ENCODE data around the gene WNK1.

WNK1 gene

DNA sequence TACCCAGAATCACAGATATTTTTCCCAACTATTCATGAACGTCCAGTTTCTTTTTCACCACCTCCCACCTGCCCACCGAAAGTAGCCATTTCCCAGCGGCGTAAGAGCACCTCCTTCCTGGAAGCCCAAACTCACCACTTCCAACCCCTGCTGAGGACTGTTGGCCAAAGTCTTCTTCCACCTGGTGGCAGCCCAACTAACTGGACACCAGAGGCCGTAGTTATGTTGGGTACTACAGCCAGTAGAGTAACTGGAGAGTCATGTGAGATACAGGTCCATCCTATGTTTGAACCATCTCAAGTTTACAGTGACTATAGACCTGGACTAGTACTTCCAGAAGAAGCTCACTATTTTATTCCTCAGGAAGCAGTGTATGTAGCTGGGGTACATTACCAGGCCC is 115.5 kb downstream of the WNK1 start:
- no peak for DNase-seq

DNA sequence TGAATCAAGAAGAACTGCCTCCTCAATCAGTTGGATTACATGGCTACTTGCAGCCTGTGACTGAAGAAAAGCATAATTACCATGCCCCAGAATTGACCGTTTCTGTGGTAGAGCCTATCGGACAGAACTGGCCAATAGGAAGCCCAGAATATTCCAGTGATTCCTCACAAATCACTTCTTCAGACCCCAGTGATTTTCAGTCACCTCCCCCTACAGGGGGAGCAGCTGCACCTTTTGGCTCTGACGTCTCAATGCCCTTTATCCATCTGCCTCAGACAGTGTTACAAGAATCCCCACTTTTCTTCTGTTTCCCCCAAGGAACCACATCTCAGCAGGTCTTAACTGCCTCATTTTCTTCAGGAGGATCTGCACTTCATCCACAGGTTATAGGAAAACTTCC is 116.3 kb downstream of the WNK1 start:
- DNase-seq: no peak

DNA sequence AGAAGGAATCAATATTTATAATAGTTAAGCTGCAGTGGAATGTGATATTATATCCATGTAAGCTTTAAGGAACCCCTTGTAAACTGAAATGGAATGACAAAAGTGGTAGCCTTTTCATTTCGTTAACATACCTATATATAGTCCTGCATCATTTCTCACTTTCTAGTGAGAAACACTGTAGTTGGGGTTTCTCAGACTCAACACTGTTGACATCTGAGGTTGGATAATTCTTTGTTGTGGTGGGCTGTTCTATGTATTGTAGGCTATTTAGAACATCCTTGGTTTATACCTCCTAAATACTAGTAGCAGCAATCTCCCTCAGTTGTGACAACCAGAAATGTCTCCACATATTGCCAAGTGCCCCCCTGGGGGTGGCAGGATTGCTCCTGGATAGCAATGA is 118.0 kb downstream of the WNK1 start:
- DNase-seq: no peak

DNA sequence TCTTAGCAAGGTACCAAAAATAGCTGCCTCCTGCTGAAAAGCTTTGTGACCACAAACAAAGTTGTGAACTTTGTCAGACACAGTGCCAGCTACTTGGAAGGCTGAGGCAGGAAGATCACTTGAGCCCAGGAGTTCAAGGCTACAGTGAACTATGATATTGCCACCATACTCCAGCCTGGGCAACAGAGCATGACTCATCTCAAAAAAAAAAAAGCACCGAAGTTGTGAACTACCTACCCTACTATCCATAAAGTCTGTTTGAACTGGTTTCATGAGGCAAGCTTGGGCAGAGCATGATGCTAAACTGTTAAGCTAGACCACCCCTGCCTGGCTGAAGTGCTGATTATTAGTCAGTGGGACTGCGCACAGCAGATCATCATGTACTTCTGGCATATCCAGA is 121.6 kb downstream of the WNK1 start:
- DNase-seq: no peak

DNA sequence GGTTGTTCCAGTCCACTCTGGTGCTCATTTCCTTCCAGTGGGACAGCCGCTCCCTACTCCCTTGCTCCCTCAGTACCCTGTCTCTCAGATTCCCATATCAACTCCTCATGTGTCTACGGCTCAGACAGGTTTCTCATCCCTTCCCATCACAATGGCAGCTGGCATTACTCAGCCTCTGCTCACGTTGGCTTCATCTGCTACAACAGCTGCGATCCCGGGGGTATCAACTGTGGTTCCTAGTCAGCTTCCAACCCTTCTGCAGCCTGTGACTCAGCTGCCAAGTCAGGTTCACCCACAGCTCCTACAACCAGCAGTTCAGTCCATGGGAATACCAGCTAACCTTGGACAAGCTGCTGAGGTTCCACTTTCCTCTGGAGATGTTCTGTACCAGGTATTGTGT is 127.3 kb downstream of the WNK1 start:
- DNase-seq: no peak

DNA sequence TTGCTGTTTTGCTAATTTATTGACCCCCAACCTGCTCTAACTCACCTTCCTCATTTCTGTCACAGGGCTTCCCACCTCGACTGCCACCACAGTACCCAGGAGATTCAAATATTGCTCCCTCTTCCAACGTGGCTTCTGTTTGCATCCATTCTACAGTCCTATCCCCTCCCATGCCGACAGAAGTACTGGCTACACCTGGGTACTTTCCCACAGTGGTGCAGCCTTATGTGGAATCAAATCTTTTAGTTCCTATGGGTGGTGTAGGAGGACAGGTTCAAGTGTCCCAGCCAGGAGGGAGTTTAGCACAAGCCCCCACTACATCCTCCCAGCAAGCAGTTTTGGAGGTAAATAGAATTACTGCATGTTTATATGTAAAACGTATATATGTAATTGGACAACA is 128.3 kb downstream of the WNK1 start:
- no peak for DNase-seq

DNA sequence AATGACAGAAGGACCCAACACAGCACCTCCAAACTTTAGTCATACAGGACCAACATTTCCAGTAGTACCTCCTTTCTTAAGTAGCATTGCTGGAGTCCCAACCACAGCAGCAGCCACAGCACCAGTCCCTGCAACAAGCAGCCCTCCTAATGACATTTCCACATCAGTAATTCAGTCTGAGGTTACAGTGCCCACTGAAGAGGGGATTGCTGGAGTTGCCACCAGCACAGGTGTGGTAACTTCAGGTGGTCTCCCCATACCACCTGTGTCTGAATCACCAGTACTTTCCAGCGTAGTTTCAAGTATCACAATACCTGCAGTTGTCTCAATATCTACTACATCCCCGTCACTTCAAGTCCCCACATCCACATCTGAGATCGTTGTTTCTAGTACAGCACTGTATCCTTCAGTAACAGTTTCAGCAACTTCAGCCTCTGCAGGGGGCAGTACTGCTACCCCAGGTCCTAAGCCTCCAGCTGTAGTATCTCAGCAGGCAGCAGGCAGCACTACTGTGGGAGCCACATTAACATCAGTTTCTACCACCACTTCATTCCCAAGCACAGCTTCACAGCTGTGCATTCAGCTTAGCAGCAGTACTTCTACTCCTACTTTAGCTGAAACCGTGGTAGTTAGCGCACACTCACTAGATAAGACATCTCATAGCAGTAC is 132.5 kb downstream of the WNK1 start:
- no peak for DNase-seq

DNA sequence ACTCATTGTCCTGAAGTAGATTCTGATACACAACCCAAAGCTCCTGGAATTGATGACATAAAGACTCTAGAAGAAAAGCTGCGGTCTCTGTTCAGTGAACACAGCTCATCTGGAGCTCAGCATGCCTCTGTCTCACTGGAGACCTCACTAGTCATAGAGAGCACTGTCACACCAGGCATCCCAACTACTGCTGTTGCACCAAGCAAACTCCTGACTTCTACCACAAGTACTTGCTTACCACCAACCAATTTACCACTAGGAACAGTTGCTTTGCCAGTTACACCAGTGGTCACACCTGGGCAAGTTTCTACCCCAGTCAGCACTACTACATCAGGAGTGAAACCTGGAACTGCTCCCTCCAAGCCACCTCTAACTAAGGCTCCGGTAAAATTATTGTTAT is 133.3 kb downstream of the WNK1 start:
- DNase-seq: no peak

DNA sequence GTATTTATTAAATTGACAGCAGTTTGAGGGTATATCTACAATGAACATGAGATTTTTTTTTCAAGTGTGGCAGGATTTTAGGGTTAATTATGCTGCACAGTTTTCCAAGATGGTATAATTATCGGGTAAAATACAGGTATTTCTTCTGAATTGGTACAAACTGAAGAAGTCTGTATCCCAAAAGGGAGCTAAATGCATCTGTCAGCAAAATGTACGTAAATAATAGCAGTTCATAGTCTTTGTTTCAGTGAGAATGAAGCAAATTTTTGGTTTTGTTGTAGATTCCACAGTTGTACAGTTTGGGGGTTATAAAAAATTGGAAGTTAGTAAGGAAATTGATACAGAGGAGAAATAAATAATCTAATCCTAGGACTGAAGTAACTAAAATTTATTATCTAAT is 133.8 kb downstream of the WNK1 start:
- DNase-seq: no peak

DNA sequence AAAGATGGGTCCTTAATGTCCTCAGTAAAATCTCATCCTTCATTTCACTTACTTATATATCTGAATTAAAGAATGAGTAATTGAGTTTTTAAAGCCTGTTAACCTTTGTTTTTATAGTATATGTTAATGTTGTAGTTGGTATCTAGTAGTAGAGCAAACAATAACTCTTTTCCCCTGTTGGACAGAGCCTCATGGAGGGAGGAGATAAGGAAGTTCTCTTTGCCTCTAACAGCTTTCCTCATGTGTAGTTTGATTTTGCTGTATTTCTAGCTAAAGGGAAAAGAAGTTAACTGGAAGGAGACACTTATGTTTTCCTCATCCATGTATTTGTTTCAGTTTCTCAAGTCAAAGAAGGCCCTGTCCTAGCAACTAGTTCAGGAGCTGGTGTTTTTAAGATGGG is 141.8 kb downstream of the WNK1 start:
- no peak for DNase-seq

DNA sequence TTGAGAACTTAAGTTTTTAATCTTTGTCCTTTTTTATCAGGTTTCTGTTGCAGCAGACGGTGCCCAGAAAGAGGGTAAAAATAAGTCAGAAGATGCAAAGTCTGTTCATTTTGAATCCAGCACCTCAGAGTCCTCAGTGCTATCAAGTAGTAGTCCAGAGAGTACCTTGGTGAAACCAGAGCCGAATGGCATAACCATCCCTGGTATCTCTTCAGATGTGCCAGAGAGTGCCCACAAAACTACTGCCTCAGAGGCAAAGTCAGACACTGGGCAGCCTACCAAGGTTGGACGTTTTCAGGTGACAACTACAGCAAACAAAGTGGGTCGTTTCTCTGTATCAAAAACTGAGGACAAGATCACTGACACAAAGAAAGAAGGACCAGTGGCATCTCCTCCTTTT is 143.7 kb downstream of the WNK1 start:
- no peak for DNase-seq

DNA sequence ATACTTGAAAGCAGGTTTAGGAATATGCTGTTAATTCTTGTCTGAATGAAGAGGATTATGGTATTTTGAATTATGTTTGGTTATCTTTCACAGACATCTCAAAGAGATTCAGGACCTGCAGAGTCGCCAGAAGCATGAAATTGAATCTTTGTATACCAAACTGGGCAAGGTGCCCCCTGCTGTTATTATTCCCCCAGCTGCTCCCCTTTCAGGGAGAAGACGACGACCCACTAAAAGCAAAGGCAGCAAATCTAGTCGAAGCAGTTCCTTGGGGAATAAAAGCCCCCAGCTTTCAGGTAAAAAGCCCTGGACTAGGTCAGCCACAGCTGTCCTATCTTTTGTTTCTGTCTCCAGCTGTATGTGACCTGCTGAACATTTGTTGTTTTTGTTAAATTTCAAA is 145.0 kb downstream of the WNK1 start:
- DNase-seq: no peak

DNA sequence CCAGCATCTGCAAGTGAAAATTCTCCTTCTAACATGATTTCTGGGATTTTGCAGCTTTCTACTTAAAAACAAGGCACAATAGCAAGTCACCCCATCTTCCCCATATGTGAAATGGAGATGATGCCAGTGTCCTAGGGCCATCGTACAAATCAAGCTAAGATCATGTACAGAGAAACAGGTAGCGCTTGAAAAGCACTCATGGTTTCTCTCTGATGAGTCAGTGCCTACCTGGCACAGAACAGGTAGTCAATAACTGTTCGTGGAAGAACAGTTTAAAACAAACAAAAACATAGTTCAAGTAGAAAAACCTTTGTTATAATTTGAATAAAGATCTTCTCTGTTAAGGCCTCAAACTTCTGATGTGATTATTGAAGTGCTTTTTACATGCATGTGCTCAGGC is 150.2 kb downstream of the WNK1 start:
- DNase-seq: no peak

DNA sequence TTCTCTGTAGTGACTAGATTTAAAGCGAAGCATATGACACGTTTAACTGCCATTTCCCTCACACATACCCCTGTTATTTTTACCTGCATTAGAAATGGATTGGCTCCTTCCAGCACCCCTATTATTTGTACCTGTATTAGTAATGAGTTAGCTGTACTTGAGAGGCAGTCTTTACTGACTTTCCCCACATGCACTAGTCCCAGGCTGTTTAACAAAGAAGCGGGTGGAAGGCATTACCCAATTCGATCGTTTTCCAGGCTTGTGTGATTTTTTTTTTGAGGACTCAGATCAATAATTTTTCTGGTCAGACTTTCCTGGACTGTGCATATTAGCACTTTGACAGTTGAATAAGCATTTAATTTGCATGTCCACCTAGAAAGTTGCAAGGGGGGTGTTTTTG is 150.7 kb downstream of the WNK1 start:
- DNase-seq: no peak

DNA sequence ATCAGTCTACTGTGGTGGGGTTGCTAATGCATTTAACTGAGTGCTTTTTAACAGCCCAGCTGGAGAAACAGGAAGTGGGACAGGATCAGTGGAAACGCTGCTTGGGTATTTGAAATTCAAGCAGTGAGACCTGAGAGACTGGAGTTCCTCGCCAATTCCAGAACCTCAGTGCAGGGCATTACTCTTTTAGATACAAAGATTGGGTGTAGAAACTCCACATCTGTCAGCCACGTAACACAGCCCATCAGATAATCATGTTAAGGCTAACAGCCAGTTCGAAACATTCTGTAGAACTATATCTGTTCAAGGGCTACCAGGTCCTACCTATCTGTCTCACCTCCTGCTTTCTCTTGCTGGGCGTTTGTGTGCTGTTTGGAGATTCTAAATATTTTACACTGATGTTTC is 151.6 kb downstream of the WNK1 start:
- DNase-seq: no peak

DNA sequence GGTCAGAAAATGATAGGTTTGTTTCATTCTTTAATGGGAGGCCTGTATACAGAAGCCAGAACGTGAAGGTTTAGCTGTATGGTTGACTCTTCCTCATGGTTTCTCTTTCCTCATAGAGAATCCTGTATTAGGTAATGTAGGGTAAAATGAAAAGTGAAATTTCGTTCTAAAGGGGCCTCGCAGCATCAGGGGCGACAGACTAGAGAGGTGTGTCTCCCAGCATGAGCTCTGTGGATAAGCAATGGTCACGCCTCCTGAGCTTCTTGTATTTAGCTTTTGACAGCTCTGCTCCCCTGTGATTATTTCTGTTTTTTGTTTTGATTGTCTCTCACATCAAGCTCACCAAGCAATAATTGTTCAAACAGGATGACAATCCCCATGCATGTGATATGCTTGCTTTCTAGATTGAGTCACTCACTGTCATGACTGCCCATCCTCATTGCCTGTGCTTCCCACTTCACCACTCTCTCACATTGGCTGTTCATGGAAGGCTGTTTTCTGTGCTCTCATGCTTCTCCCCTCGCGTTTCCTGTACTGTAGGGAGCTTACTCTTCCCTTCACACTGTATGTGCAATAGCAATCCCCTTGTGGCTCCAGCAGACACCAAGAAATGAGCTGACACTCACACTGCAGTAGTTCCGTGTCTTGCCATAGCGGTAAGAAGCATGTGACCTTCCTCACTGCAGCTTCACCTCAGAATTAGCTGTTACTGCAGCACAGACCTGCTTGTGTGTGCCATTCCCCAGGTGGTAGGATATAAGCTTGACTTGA is 153.1 kb downstream of the WNK1 start:
- DNase-seq: no peak

DNA sequence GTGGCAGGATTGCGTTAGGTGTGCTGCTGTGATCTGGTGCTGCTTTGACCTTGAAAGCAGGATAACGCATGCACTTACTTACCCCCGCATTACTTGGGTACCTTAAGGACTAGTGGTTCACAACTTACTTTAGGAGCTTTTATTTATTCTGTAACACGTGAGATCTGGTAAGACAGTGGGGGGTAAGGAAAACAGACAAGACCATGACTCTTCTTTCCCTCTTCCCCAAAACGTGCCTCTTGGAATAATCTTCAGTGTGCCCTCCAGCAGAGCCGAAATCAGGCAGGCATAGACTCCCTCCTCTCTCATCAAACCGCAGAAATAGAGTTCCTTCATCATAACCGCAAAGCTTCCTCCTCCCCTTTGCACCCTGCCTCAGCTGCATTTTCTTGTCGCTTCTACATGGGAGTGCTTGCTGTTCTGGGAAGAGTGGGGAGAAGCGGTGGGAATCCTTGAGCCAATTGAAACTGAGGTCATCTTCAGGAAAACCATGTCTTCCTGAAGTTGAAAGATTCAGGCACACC is 153.7 kb downstream of the WNK1 start:
- DNase-seq: no peak

DNA sequence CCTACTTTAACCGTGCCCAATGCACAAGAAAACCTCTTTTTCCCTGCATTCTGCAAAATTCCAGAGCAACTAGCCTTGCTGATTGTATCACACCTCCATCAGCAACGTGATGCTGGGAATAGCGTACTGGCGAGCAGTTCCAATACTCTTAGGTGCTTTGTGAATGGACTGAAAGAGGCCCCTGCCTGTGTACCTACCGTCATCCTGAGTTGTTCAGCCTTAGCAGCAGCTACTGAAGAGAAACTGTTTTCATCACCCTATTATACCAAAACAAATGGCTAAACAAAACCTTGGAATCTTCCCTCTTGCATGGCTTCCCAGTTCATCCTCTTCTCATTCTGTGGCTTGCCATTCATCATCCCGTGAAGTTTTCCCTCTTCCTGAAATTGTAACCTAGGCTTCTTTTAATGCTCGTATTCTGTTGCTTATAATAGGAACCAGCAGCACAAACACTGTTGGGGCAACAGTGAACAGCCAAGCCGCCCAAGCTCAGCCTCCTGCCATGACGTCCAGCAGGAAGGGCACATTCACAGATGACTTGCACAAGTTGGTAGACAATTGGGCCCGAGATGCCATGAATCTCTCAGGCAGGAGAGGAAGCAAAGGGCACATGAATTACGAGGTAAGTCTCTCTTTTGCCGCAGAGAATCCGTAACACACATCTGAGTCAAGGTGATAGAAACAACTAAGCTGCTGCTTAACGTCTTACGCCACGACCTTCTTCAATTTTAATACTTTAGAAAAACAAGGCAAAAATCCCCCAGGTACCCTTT is 155.2 kb downstream of the WNK1 start:
- DNase-seq: no peak

DNA sequence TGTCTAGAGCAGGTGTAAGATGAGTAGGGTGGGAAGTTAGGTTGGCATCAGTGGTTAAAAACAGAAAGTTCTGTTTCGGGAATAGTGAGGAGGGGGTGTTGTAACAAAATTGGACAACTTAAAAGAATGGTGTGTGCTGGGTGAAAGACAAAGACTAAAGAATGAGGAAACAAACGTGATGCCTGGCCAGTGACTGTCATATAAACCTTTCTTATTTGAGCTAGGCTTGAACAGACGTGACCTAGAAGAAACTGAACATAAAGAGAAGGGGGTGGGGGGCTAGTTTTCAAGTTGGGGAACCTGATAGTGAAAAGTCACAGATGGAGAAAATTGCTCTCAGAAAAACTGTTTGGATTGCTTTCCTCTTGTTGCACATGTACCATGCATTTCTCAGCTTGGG is 157.5 kb downstream of the WNK1 start:
- DNase-seq: no peak

DNA sequence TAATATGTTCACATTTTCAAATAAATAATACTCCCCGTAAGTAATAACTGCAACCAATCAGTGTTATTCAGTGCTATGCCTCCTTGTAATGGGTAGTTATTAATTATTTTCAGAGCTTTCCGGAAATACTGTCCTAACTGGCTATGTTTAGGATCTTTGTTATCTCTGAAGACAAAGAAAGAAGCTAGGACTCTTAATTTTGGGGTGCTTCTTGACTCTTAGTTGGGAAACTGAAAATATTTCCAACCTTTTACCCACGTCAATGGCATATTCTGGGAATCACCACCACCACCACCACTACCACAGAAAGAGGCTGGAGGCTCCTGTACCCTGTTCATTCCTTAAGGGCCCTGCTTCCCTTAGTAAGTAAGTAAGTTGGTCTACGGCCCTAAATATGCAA is 158.0 kb downstream of the WNK1 start:
- no peak for DNase-seq

DNA sequence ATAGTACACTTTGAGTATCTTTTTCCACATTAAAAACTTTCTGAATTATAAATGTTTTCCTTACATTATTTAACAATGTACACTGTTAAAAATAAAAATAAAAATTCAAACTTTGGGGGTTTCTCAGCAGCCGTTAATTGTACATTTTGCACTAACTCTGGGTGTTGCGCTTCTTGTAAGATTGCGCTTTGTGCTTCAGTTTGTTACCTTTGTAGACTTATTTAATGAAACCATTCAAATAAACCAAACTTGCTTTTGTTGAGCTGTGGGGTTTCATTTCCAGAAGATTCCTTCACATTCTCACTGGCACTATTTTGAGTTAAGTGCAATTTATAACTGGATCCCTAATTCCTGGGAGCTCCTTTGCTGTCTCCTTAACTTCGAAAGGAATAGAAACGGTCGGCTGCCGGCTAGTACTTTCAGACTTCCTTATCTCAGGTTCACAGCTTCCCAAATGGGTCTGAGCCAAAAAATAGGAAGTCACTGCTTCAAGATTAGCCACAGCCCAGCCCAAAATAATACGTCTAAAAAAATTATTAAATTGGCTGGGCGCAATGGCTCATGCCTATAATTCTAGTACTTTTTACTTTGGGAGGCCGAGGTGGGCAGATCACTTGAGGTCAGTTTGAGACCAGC is 158.9 kb downstream of the WNK1 start:
- DNase-seq: no peak

DNA sequence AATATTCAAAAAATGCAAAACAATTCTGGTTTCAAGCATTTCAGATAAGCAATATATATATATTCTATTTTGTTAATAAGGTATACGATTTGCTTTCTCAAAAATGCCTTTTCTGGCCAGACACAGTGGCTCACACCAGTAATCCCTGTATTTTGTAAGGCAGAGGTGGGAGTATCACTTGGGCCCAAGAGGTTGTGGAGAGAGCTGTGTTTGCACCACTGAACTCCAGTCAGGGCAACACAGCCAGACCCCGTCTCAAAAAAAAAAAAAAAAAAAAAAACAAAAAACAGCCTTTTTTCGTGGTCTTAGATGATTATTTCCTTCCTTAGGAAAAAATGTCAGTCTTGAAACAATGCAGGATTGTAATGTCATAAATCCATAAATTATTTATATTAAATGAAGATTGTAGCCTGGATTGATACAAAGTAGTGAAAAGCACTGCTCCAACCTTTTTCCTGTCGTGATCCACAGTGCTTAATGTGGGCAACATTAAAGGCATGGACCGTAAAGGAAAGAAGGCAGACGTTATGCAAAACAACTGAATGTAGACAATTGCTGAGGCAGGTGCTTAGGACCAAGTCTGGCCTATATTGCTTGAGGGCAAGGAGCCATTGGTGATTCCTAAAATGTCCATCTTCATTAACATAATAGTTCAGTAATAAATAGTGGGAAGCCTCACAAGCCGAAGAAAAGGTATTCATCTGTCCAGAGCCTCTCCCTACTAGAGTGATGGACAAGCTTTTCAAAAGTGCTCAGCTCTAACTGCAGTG is 160.3 kb downstream of the WNK1 start:
- DNase-seq: no peak
